HG03159 (cell line): ENCODE data around the gene ZNF678.
"Not testable (repeated sequence)": the region's sequence is repeated elsewhere in the genome, so short reads cannot be mapped to it uniquely, and the experiment has no call there.

ENCODE experiments used
- ATAC-seq: cut with Tn5 transposase; IDR thresholded peaks from one replicate; pipeline ENCODE4 v1.9.1; 2021; ENCODE audit warnings: mild to moderate bottlenecking, moderate library complexity; ENCODE audit not compliant: unreplicated experiment

Gene ZNF678

GRCh38 chr1:227596222-227596621 lies 32.9 kb downstream of the ZNF678 start:
- ATAC-seq = not testable (repeated sequence)

GRCh38 chr1:227603327-227603726 lies 40.0 kb downstream of the ZNF678 start:
- ATAC-seq = no peak

DNA sequence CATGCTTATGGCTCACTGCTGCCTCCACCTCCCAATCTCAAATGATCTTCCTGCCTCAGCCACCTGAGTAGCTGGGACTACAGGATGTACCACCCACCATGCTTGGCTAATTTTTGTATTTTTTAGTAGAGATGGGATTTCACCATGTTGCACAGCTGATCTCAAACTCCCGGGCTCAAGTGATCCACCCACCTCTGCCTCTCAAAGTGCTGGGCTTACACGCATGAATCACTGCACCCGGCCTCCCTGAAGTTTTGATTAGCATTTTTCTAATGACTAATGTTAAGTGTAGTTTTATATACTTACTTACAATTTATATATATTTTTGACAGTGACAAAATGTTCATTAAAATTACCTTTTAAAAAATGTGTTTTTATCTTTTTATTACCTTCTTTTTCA lies 41.1 kb downstream of the ZNF678 start:
- no peak for ATAC-seq

DNA sequence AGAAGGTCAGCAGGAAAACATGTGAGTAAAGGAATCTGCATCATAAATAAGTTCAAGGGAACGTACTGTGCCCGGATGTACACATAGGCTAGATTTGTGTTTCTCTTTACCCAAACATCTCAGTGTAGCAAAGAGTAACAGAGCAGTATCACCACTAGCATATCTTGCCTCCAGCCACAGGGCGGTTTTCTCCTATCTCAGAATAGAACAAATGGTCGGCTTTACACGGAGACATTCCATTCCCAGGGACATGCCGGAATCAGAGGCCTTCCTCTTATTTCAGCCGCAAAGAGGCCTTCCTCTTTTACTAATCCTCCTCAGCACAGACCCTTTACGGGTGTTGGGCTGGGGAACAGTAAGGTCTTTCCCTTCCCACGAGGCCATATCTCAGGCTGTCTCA lies 42.9 kb downstream of the ZNF678 start:
- not testable (repeated sequence) for ATAC-seq

- ATAC-seq = no peak
Observed at GRCh38 chr1:227607336-227607898, 44.1 kb downstream of the ZNF678 start.

GRCh38 chr1:227612658-227613057 lies 49.3 kb downstream of the ZNF678 start:
- ATAC-seq = no peak

DNA sequence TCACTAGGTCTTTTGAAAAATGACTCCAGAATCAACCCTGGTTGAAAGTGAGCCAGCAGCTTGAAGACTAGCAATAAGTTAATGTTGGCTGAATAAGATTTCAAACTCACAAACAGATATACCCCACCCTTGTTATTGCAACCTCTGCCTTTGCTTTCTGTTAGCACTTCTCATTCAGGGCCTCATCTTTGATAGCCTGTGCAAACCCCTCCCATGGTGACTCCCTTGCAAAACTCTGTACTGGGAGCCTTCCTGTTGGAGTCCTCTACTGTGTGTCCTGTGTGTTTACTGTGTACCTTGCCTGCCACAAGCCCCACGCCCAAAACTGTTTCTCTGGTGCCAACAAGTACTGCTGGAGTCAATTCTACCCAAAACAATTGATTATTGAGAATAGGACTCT lies 50.2 kb downstream of the ZNF678 start:
- ATAC-seq = no peak

DNA sequence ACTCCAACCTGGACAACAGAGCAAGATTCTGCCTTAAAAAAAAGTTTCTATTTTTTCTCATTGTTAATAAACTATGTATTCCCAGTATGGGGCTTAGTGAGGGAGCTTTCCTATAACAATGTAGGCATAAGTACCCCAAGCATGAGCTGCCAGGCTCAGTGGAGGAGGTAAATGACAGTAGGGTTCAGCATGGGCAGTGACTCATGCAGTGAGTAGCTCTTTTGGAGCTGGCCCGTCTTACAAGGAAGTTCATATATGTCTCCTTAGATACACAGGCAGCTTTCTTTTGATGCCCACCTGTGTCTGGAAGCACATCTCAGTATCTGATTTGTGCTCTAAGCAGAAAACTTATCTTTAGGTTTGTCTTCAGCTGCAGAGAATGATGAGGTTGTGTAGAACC lies 57.9 kb downstream of the ZNF678 start:
- no peak for ATAC-seq

DNA sequence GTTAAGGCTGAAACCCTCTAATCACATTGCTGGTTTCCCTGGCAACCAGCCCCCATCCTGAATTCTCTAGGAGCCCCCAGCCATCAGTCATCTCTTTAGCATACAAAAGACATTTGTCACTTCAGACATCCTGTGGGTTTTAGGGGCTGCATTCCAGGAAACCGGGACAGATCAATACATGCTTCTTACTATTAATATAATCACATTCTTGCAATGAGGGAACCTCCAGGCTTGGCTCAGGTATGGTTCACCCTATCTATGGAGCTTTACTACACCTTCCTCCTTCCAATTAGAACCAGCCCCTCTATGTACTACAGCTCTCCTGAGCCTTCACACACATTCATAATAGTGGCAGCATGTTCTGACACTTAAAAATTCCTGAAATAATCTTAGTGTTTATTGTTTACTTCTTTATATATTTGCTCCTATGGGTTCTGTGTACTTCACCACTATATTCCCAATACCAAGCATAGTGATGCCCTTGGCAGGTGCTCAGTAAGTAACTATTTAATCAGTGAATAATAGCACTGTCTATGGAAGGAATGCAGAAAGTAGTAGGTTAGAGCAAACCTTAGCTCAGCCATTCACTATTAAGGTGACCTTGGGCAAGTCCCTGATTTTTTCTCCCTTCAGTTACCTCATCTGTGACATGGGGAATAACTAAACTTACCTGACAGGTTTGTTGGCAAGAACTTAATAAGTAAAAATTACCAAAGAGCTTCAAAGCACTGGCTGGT lies 59.6 kb downstream of the ZNF678 start:
- ATAC-seq = no peak

DNA sequence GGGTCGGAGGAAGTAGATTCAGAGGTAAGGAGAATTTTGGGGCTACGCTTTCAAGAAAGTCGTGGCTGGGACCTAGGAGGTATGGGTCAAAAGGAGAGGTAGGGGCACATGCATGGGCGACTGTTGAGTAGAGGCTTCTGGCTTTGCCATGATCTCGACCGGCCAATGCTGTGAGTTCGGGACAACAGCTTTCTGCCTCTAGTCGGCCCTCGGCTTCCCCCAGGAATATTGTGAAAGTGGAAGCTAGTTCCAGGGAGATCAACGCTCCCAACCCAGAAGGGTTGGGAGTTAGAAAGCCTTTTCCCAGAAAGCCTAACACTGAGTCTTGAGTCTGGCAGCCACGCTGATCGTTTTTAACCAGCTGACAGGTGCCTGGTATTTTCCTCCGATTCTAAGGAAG lies 69.0 kb downstream of the ZNF678 start:
- ATAC-seq = no peak

DNA sequence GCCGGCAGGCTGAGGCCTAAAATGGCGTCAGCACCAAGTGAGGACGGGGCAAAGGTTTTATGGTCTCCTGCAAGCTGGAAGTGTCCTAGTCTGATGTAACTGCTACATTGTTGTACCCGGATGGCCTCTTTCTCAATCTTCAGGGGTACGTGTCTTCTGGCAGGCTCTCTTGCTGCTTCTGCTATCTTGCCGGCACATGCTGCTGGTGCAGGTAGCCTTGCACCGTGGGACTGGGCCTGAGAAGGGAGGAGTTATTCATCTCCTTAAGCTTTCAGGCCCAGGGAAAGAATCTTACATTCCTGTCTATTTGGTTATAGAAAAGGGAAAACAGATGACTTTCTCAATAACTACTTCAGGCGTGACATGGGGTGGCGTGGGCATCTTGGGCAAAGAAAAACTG lies 72.2 kb downstream of the ZNF678 start:
- ATAC-seq = no peak

- no peak for ATAC-seq
Observed at GRCh38 chr1:227654431-227654830, 91.1 kb downstream of the ZNF678 start.

DNA sequence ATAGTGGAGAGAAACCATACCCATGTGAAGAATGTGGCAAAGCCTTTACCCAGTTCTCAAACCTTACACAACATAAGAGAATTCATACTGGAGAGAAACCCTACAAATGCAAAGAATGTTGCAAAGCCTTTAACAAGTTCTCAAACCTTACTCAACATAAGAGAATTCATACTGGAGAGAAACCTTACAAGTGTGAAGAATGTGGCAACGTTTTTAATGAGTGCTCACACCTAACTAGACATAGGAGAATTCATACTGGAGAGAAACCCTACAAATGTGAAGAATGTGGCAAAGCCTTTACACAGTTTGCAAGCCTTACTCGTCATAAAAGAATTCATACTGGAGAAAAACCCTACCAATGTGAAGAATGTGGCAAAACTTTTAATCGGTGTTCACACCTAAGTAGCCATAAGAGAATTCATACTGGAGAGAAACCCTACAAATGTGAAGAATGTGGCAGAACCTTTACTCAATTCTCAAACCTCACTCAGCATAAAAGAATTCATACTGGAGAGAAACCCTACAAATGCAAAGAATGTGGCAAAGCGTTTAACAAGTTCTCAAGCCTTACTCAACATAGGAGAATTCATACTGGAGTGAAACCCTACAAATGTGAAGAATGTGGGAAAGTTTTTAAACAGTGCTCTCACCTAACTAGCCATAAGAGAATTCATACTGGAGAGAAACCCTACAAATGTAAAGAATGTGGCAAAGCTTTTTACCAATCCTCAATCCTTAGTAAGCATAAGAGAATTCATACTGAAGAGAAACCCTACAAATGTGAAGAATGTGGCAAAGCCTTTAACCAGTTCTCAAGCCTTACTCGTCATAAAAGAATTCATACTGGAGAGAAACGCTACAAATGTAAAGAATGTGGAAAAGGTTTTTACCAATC lies 91.7 kb downstream of the ZNF678 start:
- no peak for ATAC-seq

GRCh38 chr1:227661495-227661894 lies 98.1 kb downstream of the ZNF678 start:
- ATAC-seq = no peak

DNA sequence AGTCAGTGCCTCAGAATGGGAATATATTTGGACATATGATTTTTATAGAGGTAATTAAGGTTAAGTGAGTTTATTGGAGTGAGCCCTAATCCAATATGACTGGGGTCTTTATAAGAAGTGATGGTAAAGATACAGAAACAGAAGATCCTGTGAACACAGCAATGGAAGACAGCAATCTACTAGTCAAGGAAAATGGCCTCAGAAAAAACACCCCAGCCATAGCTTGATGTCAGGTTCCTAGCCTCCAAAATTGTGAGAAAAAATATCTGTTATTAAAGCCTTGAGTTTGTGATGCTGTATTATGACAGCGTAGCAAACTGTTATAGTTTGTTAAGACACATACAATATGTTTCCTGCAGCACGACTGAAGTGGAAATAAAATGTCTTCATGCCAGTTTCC lies 99.6 kb downstream of the ZNF678 start:
- no peak for ATAC-seq

DNA sequence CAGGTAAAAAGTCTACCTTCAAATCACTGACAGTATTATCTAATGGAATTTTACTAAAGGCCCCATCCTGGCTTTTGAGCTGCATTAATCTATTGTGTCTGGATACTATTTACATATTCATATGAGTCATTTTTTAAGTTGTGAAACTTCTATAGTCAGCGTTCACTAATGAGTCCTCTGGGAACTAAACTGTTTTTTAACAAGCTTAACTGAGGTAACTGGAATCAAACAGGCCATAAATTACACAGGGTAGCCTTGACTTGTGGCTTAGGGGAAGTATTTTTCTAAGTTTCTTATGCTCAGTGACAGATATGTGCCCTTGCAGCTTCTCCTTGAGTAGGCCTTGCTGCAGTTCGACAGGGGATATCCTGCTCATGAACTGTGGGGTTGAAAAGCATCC lies 102.9 kb downstream of the ZNF678 start:
- ATAC-seq = no peak

DNA sequence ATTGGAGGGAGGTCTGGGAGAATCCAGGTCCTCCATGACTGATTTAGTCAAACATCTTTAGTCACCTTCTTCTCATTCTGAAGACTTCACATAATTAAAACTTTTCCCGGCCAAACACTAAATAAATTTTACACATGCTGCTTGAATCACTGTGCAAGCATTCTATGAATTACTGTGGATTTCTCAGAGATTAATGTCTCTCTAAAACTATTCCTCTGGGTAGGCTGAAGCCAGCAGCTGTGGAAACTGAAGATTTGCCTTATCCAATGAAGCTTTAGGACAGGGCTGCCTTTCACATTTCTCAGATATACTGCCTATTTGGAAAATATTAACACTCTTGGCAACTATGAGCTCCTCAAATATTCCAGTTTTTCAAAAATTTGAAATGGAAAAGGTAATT lies 110.1 kb downstream of the ZNF678 start:
- no peak for ATAC-seq

DNA sequence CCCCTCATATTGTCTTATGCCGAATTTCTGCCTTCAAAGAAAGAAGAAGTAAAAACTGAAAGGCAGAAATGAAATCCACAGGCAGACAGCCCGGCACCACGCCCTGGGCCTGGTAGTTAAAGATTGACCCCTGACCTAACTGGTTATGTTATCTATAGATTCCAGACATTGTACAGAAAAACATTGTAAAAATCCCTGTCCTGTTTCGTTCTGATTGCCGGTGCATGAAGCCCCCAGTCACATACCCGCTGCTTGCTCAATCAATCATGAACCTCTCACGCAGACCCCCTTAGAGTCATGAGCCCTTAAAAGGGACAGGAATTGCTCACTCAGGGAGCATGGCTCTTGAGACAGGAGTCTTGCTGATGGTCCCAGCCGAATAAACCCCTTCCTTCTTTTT lies 122.5 kb downstream of the ZNF678 start:
- no peak for ATAC-seq

GRCh38 chr1:227697321-227697864 lies 134.0 kb downstream of the ZNF678 start:
- ATAC-seq = no peak

DNA sequence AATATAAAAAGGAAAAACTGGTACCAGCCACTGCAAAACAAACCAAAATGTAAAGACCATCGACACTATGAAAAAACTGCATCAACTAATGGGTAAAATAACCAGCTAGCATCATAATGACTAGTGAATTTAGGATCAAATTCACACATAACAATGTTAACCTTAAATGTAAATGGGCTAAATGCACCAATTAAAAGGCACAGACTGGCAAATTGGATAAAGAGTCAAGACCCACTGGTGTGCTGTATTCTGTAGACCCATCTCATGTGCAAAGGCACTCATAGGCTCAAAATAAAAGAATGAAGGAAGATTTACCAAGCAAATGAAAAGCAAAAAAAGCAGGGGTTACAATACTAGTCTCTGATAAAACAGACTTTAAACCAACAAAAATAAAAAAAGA lies 138.3 kb downstream of the ZNF678 start:
- ATAC-seq = not testable (repeated sequence)

- ATAC-seq = no peak
Observed at GRCh38 chr1:227707846-227708245, 144.5 kb downstream of the ZNF678 start.

DNA sequence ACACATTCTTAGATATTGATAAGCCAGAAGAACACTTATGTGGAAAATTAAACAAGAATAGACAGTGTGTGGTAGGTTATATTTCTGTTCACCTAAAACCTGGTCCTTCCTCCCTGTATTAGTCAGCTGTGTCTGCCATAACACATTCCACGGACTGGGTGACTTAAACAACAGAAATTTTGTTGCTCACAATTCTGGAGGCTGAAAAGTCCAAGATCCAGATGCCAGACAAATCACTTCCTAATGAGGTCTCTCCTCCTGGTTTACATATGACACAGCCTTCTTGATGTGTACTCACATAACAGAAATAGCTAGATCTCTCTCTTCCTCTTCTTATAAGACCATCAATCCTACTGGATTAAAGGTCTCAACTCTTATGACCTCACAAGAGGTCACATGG lies 146.1 kb downstream of the ZNF678 start:
- no peak for ATAC-seq
